Breast epithelium (tissue), 4 donors: ENCODE measurements around the gene BBOX1. TPM values are rescaled to one million over a fixed set of nuclear protein-coding genes. Genes with fewer than 3 reads are reported as not detected.

Source experiments
- DNase-seq, 2 donors: peaks; one replicate each; pipeline ENCODE4 v3.0.0-alpha.2; 2019; ENCODE audit warnings: low spot score in 2 of 2
- H3K27ac ChIP-seq, 2 donors: fragments of 200-600 bp; sonication (generic) in 1 of 2; one replicate each; pipeline ENCODE4 v1.5.1; 2016 to 2019; ENCODE audit warnings: mild to moderate bottlenecking in 1 of 2
- H3K27me3 ChIP-seq, 2 donors: fragments of 200-600 bp; sonication (generic) in 1 of 2; one replicate each; pipeline versions ENCODE4 v1.5.1 to v1.6.0; 2017 to 2019; ENCODE audit warnings: control low read depth in 1 of 2, mild to moderate bottlenecking in 1 of 2
- H3K36me3 ChIP-seq: fragments of 200-600 bp; one replicate; pipeline ENCODE4 v1.5.1; 2019
- H3K4me1 ChIP-seq, 2 donors: fragments of 200-600 bp; sonication (generic); one replicate each; pipeline ENCODE4 v1.5.1; 2016 to 2019; ENCODE audit warnings: control low read depth in 1 of 2
- H3K4me3 ChIP-seq, 3 donors: fragments of 200-600 bp; sonication (generic); 1 replicate in 2 of 3; 2 replicates in 1 of 3; pipeline ENCODE4 v1.5.1; 2016 to 2019; ENCODE audit warnings: mild to moderate bottlenecking in 3 of 3, moderate library complexity in 2 of 3
- H3K9me3 ChIP-seq, 2 donors: fragments of 200-600 bp; sonication (generic) in 1 of 2; one replicate each; pipeline ENCODE4 v1.5.1; 2016 to 2019; ENCODE audit warnings: control low read depth in 1 of 2
- POLR2A ChIP-seq: fragments of 450-650 bp; IDR thresholded peaks from one replicate; pipeline ENCODE4 v1.6.1; 2016; ENCODE audit warnings: antibody characterized with exemption, mild to moderate bottlenecking, moderate library complexity
- POLR2AphosphoS5 ChIP-seq, 3 donors: sonication (generic); formaldehyde crosslinking; IDR thresholded peaks; one replicate each; pipeline ENCODE4 v1.6.1; 2017; ENCODE audit warnings: antibody characterized with exemption in 3 of 3
- intact Hi-C: fragments of 100-400 bp; cut with DNase I; formaldehyde crosslinking; loops from one replicate; pipeline ENCODE4 v1.15.1; 2023; ENCODE audit warnings: low total_unique reads
- total RNA-seq, 3 donors: library from RNA; depleted of rRNA; stranded (reverse); fragments of >200 nt; gene quantifications; one replicate each; pipeline ENCODE4 v1.1.0, GENCODE V29; 2016
- TF ChIP-seq, protein P1 (sequence below), 3 donors: fragments of 450-650 bp; IDR thresholded peaks; one replicate each; pipeline ENCODE4 v1.5.1; 2016 to 2017; ENCODE audit warnings: antibody characterized with exemption in 3 of 3, mild to moderate bottlenecking in 3 of 3, moderate library complexity in 3 of 3

BBOX1 gene
- total RNA-seq, 3 donors from 2014 or later, result 14.4 to 61.0 TPM; not detected in 1

DNA sequence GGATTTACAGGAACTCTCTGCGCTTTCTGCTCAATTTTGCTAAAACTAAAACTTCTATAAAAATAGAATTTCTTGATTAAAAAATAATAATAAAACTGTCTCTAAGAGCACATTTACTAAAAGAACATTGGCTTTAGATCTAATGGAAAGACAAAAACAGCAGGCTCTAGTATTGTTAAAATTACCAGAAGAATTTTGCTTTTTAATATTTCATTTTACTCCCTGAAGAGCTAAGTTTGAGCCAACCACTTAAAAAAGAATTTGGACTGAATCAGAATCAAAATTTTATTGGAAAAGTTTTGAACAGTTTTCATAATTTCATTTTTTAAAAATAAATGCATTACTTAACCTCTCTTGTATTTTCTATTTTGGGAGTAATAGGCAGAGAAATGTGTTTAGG, 107.3 kb downstream of the BBOX1 start:
- no peaks in the 10 kb centered on the region for H3K27me3 ChIP-seq
- no peaks in the 10 kb centered on the region for H3K36me3 ChIP-seq
- DNase-seq, result no peak
- TF ChIP-seq POLR2AphosphoS5 (IDR thresholded peaks at IDR 0.05) (no peak), POLR2A (no peak)
- TF ChIP-seq, protein P1, sequence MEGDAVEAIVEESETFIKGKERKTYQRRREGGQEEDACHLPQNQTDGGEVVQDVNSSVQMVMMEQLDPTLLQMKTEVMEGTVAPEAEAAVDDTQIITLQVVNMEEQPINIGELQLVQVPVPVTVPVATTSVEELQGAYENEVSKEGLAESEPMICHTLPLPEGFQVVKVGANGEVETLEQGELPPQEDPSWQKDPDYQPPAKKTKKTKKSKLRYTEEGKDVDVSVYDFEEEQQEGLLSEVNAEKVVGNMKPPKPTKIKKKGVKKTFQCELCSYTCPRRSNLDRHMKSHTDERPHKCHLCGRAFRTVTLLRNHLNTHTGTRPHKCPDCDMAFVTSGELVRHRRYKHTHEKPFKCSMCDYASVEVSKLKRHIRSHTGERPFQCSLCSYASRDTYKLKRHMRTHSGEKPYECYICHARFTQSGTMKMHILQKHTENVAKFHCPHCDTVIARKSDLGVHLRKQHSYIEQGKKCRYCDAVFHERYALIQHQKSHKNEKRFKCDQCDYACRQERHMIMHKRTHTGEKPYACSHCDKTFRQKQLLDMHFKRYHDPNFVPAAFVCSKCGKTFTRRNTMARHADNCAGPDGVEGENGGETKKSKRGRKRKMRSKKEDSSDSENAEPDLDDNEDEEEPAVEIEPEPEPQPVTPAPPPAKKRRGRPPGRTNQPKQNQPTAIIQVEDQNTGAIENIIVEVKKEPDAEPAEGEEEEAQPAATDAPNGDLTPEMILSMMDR (IDR thresholded peaks at IDR 0.05), result no peak
- intact Hi-C loops, result no loop called here
- H3K4me3 ChIP-seq, result no peak overlapping the region
- no peaks in the 10 kb centered on the region for H3K4me1 ChIP-seq
- H3K9me3 ChIP-seq, result no peaks in the 10 kb centered on the region
- H3K27ac ChIP-seq, result no peak overlapping the region

DNA sequence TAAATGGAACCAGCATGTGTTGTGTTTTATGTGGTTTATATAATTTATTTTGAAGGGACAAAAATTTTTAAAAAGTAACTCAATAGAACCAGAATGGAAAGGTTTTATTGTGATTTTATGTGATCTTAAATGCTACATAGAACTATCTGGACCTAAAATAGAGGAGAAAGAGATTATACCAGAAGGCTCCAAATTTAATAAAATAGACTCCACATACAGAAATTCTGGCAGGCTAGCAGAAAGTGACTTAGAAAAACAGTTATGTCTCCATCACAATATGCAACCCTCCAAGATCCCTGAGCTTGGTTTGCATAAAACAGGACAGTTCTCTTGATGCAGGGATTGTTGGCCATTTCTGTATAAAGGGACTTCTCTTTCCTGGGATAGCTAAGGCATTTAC, 107.9 kb downstream of the BBOX1 start:
- no peak for TF ChIP-seq POLR2A
- TF ChIP-seq, protein P1 (IDR thresholded peaks at IDR 0.05), result no peak
- no peak for TF ChIP-seq POLR2AphosphoS5 (IDR thresholded peaks at IDR 0.05)
- intact Hi-C loops, result no loop called here

GRCh38 chr11:27150098-27150497, 109.5 kb downstream of the BBOX1 start:
- Histone ChIP-seq H3K27me3 (no peaks in the 10 kb centered on the region), H3K4me1 (no peaks in the 10 kb centered on the region), H3K36me3 (no peaks in the 10 kb centered on the region), H3K27ac (no peak overlapping the region), H3K9me3 (no peaks in the 10 kb centered on the region), H3K4me3 (no peak overlapping the region)
- DNase-seq, result no peak
- TF ChIP-seq, protein P1 (IDR thresholded peaks at IDR 0.05), result no peak
- no peak for TF ChIP-seq POLR2A
- intact Hi-C loops, result no loop called here

More for the DNA sequence above, 107.9 kb downstream of the BBOX1 start:
- no peaks in the 10 kb centered on the region for H3K36me3 ChIP-seq
- no peak overlapping the region for H3K4me3 ChIP-seq
- no peak overlapping the region for H3K27ac ChIP-seq
- DNase-seq, result no peak
- H3K4me1 ChIP-seq, result no peaks in the 10 kb centered on the region
- no peaks in the 10 kb centered on the region for H3K27me3 ChIP-seq
- H3K9me3 ChIP-seq, result no peaks in the 10 kb centered on the region

DNA sequence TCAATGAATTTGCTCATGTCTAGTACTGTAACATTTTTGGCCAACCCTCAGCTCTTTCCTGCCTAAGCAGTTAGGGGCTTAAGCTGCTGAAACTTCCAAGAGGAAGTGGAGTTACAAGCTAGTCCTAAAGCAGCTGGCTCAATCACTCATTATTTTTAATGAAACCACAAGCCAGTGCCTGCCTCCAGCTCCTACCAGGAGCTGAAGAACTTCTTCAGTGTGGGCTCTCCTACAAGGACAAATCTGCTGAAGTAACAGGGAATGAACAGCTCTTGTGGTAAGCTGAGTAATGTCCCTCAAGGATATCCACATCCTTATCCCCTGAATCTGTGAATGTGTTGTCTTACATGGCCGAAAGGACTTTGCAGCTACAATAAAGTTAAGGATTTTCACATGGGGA, 112.5 kb downstream of the BBOX1 start:
- TF ChIP-seq, protein P1 (IDR thresholded peaks at IDR 0.05), result no peak
- TF ChIP-seq POLR2AphosphoS5 (IDR thresholded peaks at IDR 0.05), result no peak
- no peak for TF ChIP-seq POLR2A
- H3K4me3 ChIP-seq, result no peak overlapping the region
- no peak for DNase-seq
- H3K9me3 ChIP-seq, result no peaks in the 10 kb centered on the region
- no peaks in the 10 kb centered on the region for H3K4me1 ChIP-seq
- intact Hi-C loops, result no loop called here
- H3K27me3 ChIP-seq, result no peaks in the 10 kb centered on the region
- no peak overlapping the region for H3K27ac ChIP-seq
- no peaks in the 10 kb centered on the region for H3K36me3 ChIP-seq

GRCh38 chr11:27158456-27159334, 118.1 kb downstream of the BBOX1 start:
- intact Hi-C loops, result no loop called here
- no peak overlapping the region for H3K4me3 ChIP-seq
- H3K27me3 ChIP-seq, result no peaks in the 10 kb centered on the region
- no peaks in the 10 kb centered on the region for H3K4me1 ChIP-seq
- H3K36me3 ChIP-seq, result no peaks in the 10 kb centered on the region
- peak in 1 of 2 donors; percentile 45 for DNase-seq
- TF ChIP-seq, protein P1 (IDR thresholded peaks at IDR 0.05), result peak; percentile 73 to 90 (median 83)
- TF ChIP-seq POLR2A (no peak), POLR2AphosphoS5 (IDR thresholded peaks at IDR 0.05) (no peak)
- no peak overlapping the region for H3K27ac ChIP-seq
- no peaks in the 10 kb centered on the region for H3K9me3 ChIP-seq
